MM.1S (cell line): Measurements from ENCODE around the gene NLRP12.
"Not testable (repeated sequence)": the region's sequence is repeated elsewhere in the genome, so short reads cannot be mapped to it uniquely, and the experiment has no call there.

Experiments
- DNase-seq: peaks from one replicate; pipeline ENCODE4 v3.0.0-alpha.2; 2015
- H2AFZ ChIP-seq: fragments of 300-600 bp; sonication (generic); 2 replicates; pipeline ENCODE4 v1.6.0; 2016; ENCODE audit warnings: antibody characterized with exemption, low read length
- H3F3A ChIP-seq: fragments of 300-600 bp; sonication (generic); 2 replicates; pipeline ENCODE4 v1.6.1; 2016; ENCODE audit warnings: mild to moderate bottlenecking, antibody characterized with exemption, low read length, moderate library complexity, mixed read lengths; ENCODE audit not compliant: insufficient read depth
- H3K27ac ChIP-seq: fragments of 300-600 bp; sonication (generic); 2 replicates; pipeline ENCODE4 v1.5.1; 2016; ENCODE audit warnings: mild to moderate bottlenecking, low read length
- H3K27me3 ChIP-seq: fragments of 300-600 bp; sonication (generic); replicated peaks from 2 replicates; pipeline ENCODE4 v1.6.0; 2016; ENCODE audit warnings: low read length; ENCODE audit not compliant: insufficient read depth
- H3K36me3 ChIP-seq: fragments of 300-600 bp; sonication (generic); replicated peaks from 2 replicates; pipeline ENCODE4 v1.6.1; 2016; ENCODE audit warnings: mild to moderate bottlenecking, low read length, mixed read lengths; ENCODE audit not compliant: insufficient read depth
- H3K4me1 ChIP-seq: fragments of 300-600 bp; sonication (generic); 2 replicates; pipeline ENCODE4 v1.6.1; 2016; ENCODE audit warnings: low read length, mixed read lengths
- H3K4me2 ChIP-seq: fragments of 300-600 bp; sonication (generic); 2 replicates; pipeline ENCODE4 v1.6.0; 2016; ENCODE audit warnings: low read depth, low read length
- H3K4me3 ChIP-seq: fragments of 300-600 bp; sonication (generic); 2 replicates; pipeline ENCODE4 v1.5.1; 2016; ENCODE audit warnings: low read length, mixed read lengths
- H3K79me2 ChIP-seq: fragments of 300-600 bp; sonication (generic); 2 replicates; pipeline ENCODE4 v1.6.1; 2016; ENCODE audit warnings: mixed run types, low read length, mixed read lengths
- H3K9ac ChIP-seq: fragments of 300-600 bp; sonication (generic); 2 replicates; pipeline ENCODE4 v1.6.1; 2016; ENCODE audit warnings: low read length, mixed read lengths
- H3K9me2 ChIP-seq: fragments of 300-600 bp; sonication (generic); replicated peaks from 2 replicates; pipeline ENCODE4 v1.6.1; 2016; ENCODE audit warnings: mild to moderate bottlenecking, low read length, mixed read lengths; ENCODE audit not compliant: insufficient read depth
- H3K9me3 ChIP-seq: fragments of 300-600 bp; sonication (generic); replicated peaks from 2 replicates; pipeline ENCODE4 v1.6.1; 2016; ENCODE audit warnings: mild to moderate bottlenecking, low read length, mixed read lengths; ENCODE audit not compliant: insufficient read depth
- H4K20me1 ChIP-seq: fragments of 300-600 bp; sonication (generic); 2 replicates; pipeline ENCODE4 v1.6.1; 2016; ENCODE audit warnings: mild to moderate bottlenecking, low read length, moderate library complexity, mixed read lengths; ENCODE audit not compliant: insufficient read depth
- EZH2 ChIP-seq: fragments of 300-600 bp; sonication (generic); optimal IDR thresholded peaks from 2 replicates; pipeline ENCODE3; 2017; ENCODE audit warnings: low read depth, mild to moderate bottlenecking, antibody characterized with exemption, low read length, mixed read lengths
- EZH2phosphoT487 ChIP-seq: fragments of 300-600 bp; sonication (generic); IDR thresholded peaks from 2 replicates; pipeline ENCODE4 v1.6.1; 2018; ENCODE audit warnings: antibody characterized with exemption, low read length
- TF ChIP-seq, protein P1 (sequence below): fragments of 300-600 bp; sonication (generic); IDR thresholded peaks from 2 replicates; pipeline ENCODE4 v1.5.1; 2016; ENCODE audit warnings: antibody characterized with exemption, low read length, mixed read lengths

Gene NLRP12

DNA sequence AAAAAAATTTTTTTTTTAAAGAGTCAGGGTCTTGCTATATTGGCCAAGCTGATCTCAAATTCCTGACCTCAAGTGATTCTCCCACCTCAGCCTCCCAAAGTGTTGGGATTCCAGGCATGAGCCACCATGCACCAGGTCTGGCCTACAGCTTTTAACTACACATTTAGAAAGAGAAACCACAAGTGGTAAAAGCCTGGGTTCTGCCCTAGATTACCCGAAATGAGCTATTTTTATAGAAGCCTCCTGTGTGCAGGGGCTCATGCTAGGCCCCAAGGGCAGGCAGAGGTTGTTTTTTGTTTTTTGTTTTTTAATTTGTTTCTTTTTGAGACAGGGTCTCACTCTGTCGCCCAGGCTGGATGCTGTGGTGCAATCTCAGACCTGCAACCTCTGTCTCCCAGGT, 29.6 kb upstream of the NLRP12 start:
- H3K9ac ChIP-seq, result no peak overlapping the region
- no peaks in the 10 kb centered on the region for H3F3A ChIP-seq
- H3K36me3 ChIP-seq, result no peaks in the 10 kb centered on the region
- no peaks in the 10 kb centered on the region for H3K9me3 ChIP-seq
- no peak overlapping the region for H3K4me3 ChIP-seq
- no peak overlapping the region for H3K4me2 ChIP-seq
- no peaks in the 10 kb centered on the region for H3K9me2 ChIP-seq
- no peaks in the 10 kb centered on the region; the same call in 1 of the 2 replicates for H3K27me3 ChIP-seq
- no peaks in the 10 kb centered on the region for H3K4me1 ChIP-seq
- H4K20me1 ChIP-seq, result no peaks in the 10 kb centered on the region
- DNase-seq, result no peak
- H3K27ac ChIP-seq, result no peak overlapping the region
- H3K79me2 ChIP-seq, result no peaks in the 10 kb centered on the region
- no peak overlapping the region for H2AFZ ChIP-seq
- TF ChIP-seq EZH2 (no peak), EZH2phosphoT487 (no peak)
- TF ChIP-seq, protein P1, sequence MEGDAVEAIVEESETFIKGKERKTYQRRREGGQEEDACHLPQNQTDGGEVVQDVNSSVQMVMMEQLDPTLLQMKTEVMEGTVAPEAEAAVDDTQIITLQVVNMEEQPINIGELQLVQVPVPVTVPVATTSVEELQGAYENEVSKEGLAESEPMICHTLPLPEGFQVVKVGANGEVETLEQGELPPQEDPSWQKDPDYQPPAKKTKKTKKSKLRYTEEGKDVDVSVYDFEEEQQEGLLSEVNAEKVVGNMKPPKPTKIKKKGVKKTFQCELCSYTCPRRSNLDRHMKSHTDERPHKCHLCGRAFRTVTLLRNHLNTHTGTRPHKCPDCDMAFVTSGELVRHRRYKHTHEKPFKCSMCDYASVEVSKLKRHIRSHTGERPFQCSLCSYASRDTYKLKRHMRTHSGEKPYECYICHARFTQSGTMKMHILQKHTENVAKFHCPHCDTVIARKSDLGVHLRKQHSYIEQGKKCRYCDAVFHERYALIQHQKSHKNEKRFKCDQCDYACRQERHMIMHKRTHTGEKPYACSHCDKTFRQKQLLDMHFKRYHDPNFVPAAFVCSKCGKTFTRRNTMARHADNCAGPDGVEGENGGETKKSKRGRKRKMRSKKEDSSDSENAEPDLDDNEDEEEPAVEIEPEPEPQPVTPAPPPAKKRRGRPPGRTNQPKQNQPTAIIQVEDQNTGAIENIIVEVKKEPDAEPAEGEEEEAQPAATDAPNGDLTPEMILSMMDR, result no peak

DNA sequence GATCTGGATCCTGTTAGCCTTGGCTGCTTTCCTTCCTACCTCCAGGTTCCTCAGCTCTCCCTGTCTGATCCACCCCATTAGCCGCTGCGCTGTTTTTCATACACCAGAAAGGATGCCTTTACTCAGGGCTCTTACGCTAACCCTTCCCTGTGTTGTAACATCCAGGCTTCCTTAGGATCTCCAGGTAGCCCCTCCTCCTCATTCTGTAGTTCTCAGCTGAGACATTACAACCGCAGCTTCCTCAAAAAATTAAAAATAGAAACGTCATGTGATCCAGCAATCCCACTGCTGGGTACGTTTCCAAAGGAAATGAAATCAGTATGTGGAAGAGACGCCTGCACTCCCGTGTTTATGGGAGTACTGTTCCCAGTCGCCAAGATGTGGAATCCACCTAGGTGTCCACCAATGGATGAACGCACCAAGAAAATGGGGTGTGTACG, 25.1 kb upstream of the NLRP12 start:
- H3K9me2 ChIP-seq, result no peaks in the 10 kb centered on the region
- H4K20me1 ChIP-seq, result no peaks in the 10 kb centered on the region
- no peak overlapping the region for H3K4me3 ChIP-seq
- no peaks in the 10 kb centered on the region for H3K4me1 ChIP-seq
- DNase-seq, result no peak
- H3K9ac ChIP-seq, result no peak overlapping the region
- H2AFZ ChIP-seq, result no peak overlapping the region
- no peak overlapping the region for H3K4me2 ChIP-seq
- H3K36me3 ChIP-seq, result no peaks in the 10 kb centered on the region
- H3K27me3 ChIP-seq, result no peaks in the 10 kb centered on the region; the same call in 1 of the 2 replicates
- no peaks in the 10 kb centered on the region for H3F3A ChIP-seq
- TF ChIP-seq EZH2phosphoT487 (no peak), EZH2 (no peak)
- TF ChIP-seq, protein P1, result no peak
- H3K9me3 ChIP-seq, result no peaks in the 10 kb centered on the region
- no peaks in the 10 kb centered on the region for H3K79me2 ChIP-seq
- no peak overlapping the region for H3K27ac ChIP-seq

DNA sequence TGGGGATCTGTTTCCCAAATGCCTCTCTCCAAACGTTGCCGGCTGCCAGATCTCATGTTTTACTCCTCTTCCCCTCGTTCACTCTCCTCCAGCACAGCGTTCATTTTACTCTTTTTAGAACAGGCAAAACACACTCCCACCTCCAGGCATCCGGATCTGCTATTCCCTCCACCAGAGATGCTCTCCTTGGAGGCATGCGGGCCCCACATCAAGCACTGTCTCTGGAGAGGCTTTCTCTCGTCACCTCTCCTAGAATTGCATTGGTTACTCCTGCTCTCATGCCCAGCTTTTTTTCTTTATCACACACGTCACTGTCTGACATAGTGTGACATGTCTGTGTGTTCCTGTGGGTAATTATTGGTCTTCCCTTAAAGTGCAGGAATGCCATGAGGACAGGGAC, 23.4 kb upstream of the NLRP12 start:
- H3K9me3 ChIP-seq, result no peaks in the 10 kb centered on the region
- no peaks in the 10 kb centered on the region for H3K36me3 ChIP-seq
- no peak for DNase-seq
- no peaks in the 10 kb centered on the region for H3K4me1 ChIP-seq
- no peaks in the 10 kb centered on the region for H3F3A ChIP-seq
- H3K79me2 ChIP-seq, result no peaks in the 10 kb centered on the region
- H3K9me2 ChIP-seq, result no peaks in the 10 kb centered on the region
- H4K20me1 ChIP-seq, result no peaks in the 10 kb centered on the region
- no peak overlapping the region for H2AFZ ChIP-seq
- H3K4me3 ChIP-seq, result no peak overlapping the region
- no peak overlapping the region for H3K9ac ChIP-seq
- TF ChIP-seq EZH2 (no peak), EZH2phosphoT487 (no peak)
- TF ChIP-seq, protein P1, result no peak
- peaks cover 12% of the 10 kb centered on the region; the same call in 1 of the 2 replicates for H3K27me3 ChIP-seq
- no peak overlapping the region for H3K4me2 ChIP-seq
- H3K27ac ChIP-seq, result no peak overlapping the region

DNA sequence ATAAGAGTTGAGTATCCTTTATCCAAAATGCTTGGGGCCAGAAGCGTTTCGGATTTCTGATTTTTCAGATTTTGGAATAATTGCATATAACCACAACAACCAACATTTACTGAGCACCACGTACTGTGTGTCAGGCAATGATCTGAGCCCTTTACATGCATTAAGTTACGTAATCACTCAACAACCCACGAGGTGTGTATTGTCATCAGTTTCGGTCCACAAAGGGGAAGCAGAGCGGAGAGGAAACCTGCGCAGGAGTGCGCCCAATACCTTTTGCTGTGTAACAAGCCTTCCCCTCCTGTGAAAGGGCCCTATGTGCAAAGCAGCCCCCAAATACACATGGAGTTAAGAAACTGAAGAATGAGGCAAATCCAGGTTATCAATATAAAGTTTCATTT, 20.7 kb upstream of the NLRP12 start:
- H4K20me1 ChIP-seq, result no peaks in the 10 kb centered on the region
- no peak overlapping the region for H3K27ac ChIP-seq
- no peak overlapping the region for H3K4me3 ChIP-seq
- H3K9me3 ChIP-seq, result no peaks in the 10 kb centered on the region
- H3K9me2 ChIP-seq, result no peaks in the 10 kb centered on the region
- no peaks in the 10 kb centered on the region for H3K36me3 ChIP-seq
- no peaks in the 10 kb centered on the region for H3K79me2 ChIP-seq
- no peaks in the 10 kb centered on the region for H3K4me1 ChIP-seq
- no peaks in the 10 kb centered on the region for H3F3A ChIP-seq
- TF ChIP-seq EZH2 (no peak), EZH2phosphoT487 (no peak)
- TF ChIP-seq, protein P1, result no peak
- H3K9ac ChIP-seq, result no peak overlapping the region
- no peak overlapping the region for H3K4me2 ChIP-seq
- no peak overlapping the region for H2AFZ ChIP-seq
- no peak for DNase-seq
- H3K27me3 ChIP-seq, result peaks cover 12% of the 10 kb centered on the region; the same call in 1 of the 2 replicates

DNA sequence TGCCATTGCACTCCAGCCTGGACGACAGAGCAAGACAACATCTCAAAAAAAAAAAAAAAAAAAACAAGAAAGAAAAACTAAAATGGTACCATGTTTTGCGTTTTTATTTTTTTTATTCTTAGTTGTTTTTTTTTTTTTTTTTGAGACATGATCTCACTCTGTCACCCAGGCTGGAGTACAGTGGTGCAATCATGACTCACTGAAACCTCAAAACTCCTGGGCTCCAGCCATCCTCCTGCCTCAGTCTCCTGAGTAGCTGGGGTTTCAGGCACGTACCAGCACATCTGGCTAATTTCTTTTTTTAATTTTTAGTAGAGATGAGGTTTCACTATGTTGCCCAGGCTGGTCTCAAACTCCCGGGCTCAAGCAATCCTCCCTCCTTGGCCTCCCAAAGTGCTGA, 16.8 kb upstream of the NLRP12 start:
- H3K27me3 ChIP-seq, result peaks cover 12% of the 10 kb centered on the region; the same call in 1 of the 2 replicates
- not testable (repeated sequence) for H3K9me3 ChIP-seq, H2AFZ ChIP-seq, H3K79me2 ChIP-seq, H3K27ac ChIP-seq, H4K20me1 ChIP-seq, H3K4me3 ChIP-seq, H3K9ac ChIP-seq, H3K36me3 ChIP-seq, H3K4me1 ChIP-seq, DNase-seq, H3K4me2 ChIP-seq, H3F3A ChIP-seq, H3K9me2 ChIP-seq
